ENCODE results near the gene AFP. TPM values are rescaled to one million over a fixed set of nuclear protein-coding genes. Genes with fewer than 3 reads are reported as not detected.

AFP gene
- total RNA-seq, 2 experiments from 2014 or later, result not detected

DNA sequence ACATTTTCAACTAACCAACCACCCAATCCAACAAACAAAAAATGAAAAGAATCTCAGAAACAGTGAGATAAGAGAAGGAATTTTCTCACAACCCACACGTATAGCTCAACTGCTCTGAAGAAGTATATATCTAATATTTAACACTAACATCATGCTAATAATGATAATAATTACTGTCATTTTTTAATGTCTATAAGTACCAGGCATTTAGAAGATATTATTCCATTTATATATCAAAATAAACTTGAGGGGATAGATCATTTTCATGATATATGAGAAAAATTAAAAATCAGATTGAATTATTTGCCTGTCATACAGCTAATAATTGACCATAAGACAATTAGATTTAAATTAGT, 4.2 kb upstream of the AFP start:
- no peak overlapping the region for H3K27ac ChIP-seq (ENCODE audit: low read depth, low read length, poor library complexity, severe bottlenecking)
- no peak for DNase-seq (ENCODE audit: low spot score)
- no peaks in the 10 kb centered on the region for H3K79me2 ChIP-seq (ENCODE audit: insufficient read depth, low read depth, low read length)
- H3K9me3 ChIP-seq (ENCODE audit: low read length), result no peaks in the 10 kb centered on the region
- no peaks in the 10 kb centered on the region for H3K36me3 ChIP-seq (ENCODE audit: insufficient read depth, low read length)
- no peak overlapping the region for H3K4me2 ChIP-seq (ENCODE audit: low read length)
- no peak for TF ChIP-seq EZH2phosphoT487 (IDR thresholded peaks at IDR 0.05; ENCODE audit: borderline replicate concordance, low read depth, low read length)
- TF ChIP-seq, protein P1, sequence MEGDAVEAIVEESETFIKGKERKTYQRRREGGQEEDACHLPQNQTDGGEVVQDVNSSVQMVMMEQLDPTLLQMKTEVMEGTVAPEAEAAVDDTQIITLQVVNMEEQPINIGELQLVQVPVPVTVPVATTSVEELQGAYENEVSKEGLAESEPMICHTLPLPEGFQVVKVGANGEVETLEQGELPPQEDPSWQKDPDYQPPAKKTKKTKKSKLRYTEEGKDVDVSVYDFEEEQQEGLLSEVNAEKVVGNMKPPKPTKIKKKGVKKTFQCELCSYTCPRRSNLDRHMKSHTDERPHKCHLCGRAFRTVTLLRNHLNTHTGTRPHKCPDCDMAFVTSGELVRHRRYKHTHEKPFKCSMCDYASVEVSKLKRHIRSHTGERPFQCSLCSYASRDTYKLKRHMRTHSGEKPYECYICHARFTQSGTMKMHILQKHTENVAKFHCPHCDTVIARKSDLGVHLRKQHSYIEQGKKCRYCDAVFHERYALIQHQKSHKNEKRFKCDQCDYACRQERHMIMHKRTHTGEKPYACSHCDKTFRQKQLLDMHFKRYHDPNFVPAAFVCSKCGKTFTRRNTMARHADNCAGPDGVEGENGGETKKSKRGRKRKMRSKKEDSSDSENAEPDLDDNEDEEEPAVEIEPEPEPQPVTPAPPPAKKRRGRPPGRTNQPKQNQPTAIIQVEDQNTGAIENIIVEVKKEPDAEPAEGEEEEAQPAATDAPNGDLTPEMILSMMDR (conservative IDR thresholded peaks at IDR 0.05; ENCODE audit: low read length), result no peak
- H4K20me1 ChIP-seq (ENCODE audit: insufficient read depth, low read length), result no peaks in the 10 kb centered on the region
- BruUV-seq (replicated peaks), result no TSS peak
- intact Hi-C loops (cut with micrococcal nuclease; ENCODE audit: unreplicated experiment), result no loop called here
- H3K4me3 ChIP-seq (ENCODE audit: low read depth, low read length, poor library complexity, severe bottlenecking), result no peak overlapping the region
- H2AFZ ChIP-seq (ENCODE audit: low read length), result no peak overlapping the region
- POLR2A ChIA-PET, result no interaction called here
- CTCF ChIA-PET (ENCODE audit: unreplicated experiment), result no interaction called here
- no peaks in the 10 kb centered on the region for H3K9me2 ChIP-seq (ENCODE audit: insufficient read depth, low read length)
- H3K4me1 ChIP-seq (ENCODE audit: insufficient read depth, low read length, poor library complexity, severe bottlenecking), result no peaks in the 10 kb centered on the region

DNA sequence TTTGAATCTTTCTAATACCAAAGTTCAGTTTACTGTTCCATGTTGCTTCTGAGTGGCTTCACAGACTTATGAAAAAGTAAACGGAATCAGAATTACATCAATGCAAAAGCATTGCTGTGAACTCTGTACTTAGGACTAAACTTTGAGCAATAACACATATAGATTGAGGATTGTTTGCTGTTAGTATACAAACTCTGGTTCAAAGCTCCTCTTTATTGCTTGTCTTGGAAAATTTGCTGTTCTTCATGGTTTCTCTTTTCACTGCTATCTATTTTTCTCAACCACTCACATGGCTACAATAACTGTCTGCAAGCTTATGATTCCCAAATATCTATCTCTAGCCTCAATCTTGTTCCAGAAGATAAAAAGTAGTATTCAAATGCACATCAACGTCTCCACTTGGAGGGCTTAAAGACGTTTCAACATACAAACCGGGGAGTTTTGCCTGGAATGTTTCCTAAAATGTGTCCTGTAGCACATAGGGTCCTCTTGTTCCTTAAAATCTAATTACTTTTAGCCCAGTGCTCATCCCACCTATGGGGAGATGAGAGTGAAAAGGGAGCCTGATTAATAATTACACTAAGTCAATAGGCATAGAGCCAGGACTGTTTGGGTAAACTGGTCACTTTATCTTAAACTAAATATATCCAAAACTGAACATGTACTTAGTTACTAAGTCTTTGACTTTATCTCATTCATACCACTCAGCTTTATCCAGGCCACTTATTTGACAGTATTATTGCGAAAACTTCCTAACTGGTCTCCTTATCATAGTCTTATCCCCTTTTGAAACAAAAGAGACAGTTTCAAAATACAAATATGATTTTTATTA, 3.6 kb upstream of the AFP start:
- H3K79me2 ChIP-seq (ENCODE audit: insufficient read depth, low read depth, low read length), result no peaks in the 10 kb centered on the region
- no peaks in the 10 kb centered on the region for H3K36me3 ChIP-seq (ENCODE audit: insufficient read depth, low read length)
- no peak overlapping the region for H3K4me2 ChIP-seq (ENCODE audit: low read length)
- no peak for DNase-seq (ENCODE audit: low spot score)
- POLR2A ChIA-PET, result interaction anchor here (0.5 to 1.1 kb wide), 2 partner anchors 221 to 266 kb away, joined by 4 read pairs; no protein-coding TSS in a partner anchor
- TF ChIP-seq, protein P1 (conservative IDR thresholded peaks at IDR 0.05; ENCODE audit: low read length), result no peak
- no peak for TF ChIP-seq EZH2phosphoT487 (IDR thresholded peaks at IDR 0.05; ENCODE audit: borderline replicate concordance, low read depth, low read length)
- H4K20me1 ChIP-seq (ENCODE audit: insufficient read depth, low read length), result no peaks in the 10 kb centered on the region
- no peaks in the 10 kb centered on the region for H3K4me1 ChIP-seq (ENCODE audit: insufficient read depth, low read length, poor library complexity, severe bottlenecking)
- H3K4me3 ChIP-seq (ENCODE audit: low read depth, low read length, poor library complexity, severe bottlenecking), result no peak overlapping the region
- CTCF ChIA-PET (ENCODE audit: unreplicated experiment), result no interaction called here
- no peaks in the 10 kb centered on the region for H3K9me2 ChIP-seq (ENCODE audit: insufficient read depth, low read length)
- H3K9me3 ChIP-seq (ENCODE audit: low read length), result no peaks in the 10 kb centered on the region
- no TSS peak for BruUV-seq (replicated peaks)
- H2AFZ ChIP-seq (ENCODE audit: low read length), result no peak overlapping the region
- H3K27ac ChIP-seq (ENCODE audit: low read depth, low read length, poor library complexity, severe bottlenecking), result no peak overlapping the region
- intact Hi-C loops (cut with micrococcal nuclease; ENCODE audit: unreplicated experiment), result no loop called here

DNA sequence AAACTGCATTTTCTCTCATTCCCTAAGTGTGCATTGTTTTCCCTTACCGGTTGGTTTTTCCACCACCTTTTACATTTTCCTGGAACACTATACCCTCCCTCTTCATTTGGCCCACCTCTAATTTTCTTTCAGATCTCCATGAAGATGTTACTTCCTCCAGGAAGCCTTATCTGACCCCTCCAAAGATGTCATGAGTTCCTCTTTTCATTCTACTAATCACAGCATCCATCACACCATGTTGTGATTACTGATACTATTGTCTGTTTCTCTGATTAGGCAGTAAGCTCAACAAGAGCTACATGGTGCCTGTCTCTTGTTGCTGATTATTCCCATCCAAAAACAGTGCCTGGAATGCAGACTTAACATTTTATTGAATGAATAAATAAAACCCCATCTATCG, 2.9 kb upstream of the AFP start:
- CTCF ChIA-PET (ENCODE audit: unreplicated experiment), result no interaction called here
- intact Hi-C loops (cut with micrococcal nuclease; ENCODE audit: unreplicated experiment), result no loop called here
- no peak for TF ChIP-seq EZH2phosphoT487 (IDR thresholded peaks at IDR 0.05; ENCODE audit: borderline replicate concordance, low read depth, low read length)
- TF ChIP-seq, protein P1 (conservative IDR thresholded peaks at IDR 0.05; ENCODE audit: low read length), result no peak

More for the DNA sequence above, 2.9 kb upstream of the AFP start:
- no peak overlapping the region for H2AFZ ChIP-seq (ENCODE audit: low read length)
- no TSS peak for BruUV-seq (replicated peaks)
- POLR2A ChIA-PET, result interaction anchor here (0.5 to 1.1 kb wide), 2 partner anchors 221 to 265 kb away, joined by 4 read pairs; no protein-coding TSS in a partner anchor
- H3K4me1 ChIP-seq (ENCODE audit: insufficient read depth, low read length, poor library complexity, severe bottlenecking), result no peaks in the 10 kb centered on the region
- no peaks in the 10 kb centered on the region for H3K9me2 ChIP-seq (ENCODE audit: insufficient read depth, low read length)
- DNase-seq (ENCODE audit: low spot score), result no peak
- H3K27ac ChIP-seq (ENCODE audit: low read depth, low read length, poor library complexity, severe bottlenecking), result no peak overlapping the region
- no peaks in the 10 kb centered on the region for H4K20me1 ChIP-seq (ENCODE audit: insufficient read depth, low read length)
- no peaks in the 10 kb centered on the region for H3K36me3 ChIP-seq (ENCODE audit: insufficient read depth, low read length)
- H3K4me3 ChIP-seq (ENCODE audit: low read depth, low read length, poor library complexity, severe bottlenecking), result no peak overlapping the region
- H3K9me3 ChIP-seq (ENCODE audit: low read length), result no peaks in the 10 kb centered on the region
- H3K4me2 ChIP-seq (ENCODE audit: low read length), result no peak overlapping the region
- no peaks in the 10 kb centered on the region for H3K79me2 ChIP-seq (ENCODE audit: insufficient read depth, low read depth, low read length)

All from OCI-LY7 (cell line).